ENCODE results near the gene GCLM.
A peak's percentile ranks its signal among the peaks of the same experiment; 100 is the strongest.

The GCLM gene

DNA sequence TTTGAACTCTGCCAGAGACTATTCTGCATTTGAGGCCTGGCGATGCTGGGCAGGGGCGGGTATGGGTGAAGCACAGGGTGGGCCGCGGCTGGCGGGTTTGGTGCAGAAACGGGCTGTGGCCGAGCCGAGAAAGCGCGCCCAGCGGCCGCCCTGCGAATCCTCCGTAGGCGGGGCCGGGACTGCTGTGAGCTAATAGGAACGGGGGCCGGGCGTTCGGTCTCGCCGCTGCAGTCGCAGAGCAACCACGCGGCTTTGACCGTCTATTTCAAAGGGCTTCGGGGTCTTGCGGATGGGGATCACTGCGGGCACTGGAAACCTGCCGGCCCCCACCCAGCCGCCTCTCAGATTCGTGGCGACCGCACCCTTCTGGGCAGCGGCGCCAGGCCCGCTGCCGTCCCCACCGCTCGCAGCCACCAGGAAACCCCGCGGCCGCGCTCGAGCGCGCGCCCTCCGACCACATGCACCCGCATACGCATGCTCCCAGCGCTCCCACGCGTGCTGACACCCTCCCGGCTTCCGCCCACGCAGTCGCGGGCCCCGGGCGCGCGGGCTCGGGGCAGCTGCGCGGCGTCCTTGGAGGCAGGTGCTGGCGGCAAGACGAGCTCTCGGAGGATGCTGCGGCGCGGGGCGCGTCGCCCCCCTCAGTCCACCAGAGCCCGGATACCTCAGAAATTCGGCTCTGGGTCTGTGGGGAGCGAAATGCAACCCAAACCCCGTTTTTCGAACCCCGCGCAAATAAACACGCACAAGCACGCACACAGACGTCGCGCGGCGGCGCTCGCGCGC, 62.8 kb downstream of the GCLM start:
- DNase-seq: peak; percentile 66 to 80

DNA sequence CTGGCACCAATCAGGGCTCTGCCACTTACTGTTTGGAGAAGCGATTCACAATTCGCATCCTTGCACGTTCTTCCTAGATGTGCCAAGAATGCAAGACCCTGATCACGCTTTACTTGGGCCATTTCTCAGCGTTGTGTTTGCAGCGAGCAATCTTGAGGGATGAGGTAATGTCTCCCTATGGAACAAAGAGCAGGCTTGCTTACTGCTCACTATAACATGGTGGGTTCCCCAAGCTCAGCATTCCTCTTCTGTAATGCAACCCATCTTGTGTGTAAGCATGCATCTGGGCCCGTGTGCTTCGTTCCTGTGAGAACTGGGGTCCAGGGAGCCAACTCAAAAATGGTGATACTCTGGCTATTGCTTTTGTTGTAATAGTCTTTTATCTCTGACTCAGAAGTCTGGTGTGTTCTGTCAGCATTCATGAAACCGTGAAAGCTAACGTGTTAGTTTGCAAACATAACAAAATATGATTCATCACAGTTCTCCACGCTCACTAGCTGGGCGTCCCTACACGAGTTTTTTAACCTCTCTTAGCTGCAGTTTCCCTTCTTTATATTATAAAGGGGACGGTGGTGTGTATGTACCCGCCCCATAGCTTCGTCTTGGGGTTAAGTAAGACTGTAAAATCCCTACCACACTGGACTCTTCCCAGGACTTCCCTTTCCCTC, 63.6 kb downstream of the GCLM start:
- no peak for DNase-seq

DNA sequence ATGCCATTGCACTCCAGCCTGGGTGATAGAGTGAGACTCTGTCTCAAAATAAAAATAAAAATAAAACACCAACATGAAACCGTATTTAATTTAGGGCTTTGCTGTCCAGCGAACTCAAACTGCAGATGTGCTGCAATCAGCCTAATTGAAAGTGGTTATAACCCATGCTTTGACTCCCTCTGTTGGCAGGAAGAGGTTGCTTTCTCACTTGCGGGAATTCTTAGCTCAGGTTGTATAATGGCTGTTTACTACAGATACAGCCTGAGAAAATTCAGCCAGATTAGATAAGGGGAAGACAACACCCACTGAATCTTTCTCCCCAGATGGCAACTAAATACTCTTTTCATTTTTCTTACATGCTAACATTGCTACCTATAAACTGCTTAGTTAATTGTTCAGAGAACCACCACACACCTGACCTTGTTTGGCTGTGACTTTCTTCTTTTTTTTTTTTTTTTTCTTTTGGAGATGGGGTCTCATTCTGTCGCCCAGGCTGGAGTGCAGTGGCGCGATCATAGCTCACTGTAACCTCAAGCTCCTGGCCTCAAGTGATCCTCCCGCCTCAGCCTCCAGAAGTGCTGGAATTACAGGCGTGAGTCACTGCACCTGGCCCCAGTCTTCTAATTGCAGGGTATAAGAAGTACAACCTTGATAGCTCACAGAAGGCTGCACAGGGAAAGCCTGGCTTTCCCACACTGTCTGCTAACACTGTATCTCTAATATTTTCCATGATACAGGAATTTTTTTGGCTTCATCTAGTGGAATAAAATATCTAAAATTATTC, 64.8 kb downstream of the GCLM start:
- peak; percentile 27 to 78 for DNase-seq

DNA sequence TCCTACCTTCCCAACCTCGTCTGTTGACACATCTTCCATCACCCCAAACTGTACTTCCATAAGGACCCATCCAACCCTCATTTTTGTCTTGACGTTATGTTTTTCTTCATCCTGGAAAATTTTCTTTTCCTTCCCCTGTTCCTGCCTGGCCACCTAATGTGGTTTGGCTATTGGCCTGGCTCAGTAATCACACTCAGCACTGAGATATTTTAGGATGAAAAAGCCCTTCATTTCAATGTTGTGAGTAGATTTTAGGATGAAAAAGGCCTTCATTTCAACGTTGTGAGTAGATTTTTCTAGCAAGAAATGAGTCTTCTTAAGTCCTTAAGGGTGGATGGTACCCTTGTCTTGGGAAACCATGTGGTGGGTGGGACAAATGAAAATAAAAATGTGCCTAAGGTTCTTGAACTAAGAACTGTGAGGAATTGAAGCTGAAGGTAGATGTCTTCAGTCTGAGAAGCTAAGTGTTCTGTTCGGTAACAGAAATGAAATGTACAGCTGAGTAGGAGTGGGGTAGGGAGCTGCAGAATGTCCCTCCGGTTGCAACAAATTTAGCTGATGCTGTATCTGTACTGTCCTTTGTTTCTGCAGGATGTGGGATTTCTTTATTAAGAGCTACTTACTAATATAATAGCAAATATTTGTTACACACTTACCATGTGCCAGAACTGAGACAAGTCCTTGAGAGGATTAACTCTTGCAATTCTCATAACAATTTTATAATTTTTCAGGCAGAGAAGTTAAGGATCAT, 66.3 kb downstream of the GCLM start:
- no peak for DNase-seq

DNA sequence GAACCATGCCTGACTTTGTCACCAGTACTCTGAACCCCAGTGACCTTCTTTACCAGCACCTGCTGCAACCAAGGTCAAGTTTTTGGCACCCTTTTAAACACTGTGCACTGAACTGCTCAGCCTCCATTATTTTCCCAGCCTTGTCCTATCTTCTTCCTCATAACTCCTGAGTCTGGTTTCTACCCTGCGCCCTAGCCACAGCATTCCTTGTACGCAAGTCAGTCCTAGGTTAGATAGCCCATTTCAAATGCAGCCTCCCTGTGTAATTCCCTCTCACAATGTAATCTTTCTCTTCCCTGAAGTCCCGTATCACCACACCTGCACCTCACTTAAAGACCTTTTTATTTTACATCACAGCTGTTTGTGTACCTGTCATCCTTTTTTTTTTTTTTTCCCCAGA, 67.5 kb downstream of the GCLM start:
- DNase-seq: no peak

DNA sequence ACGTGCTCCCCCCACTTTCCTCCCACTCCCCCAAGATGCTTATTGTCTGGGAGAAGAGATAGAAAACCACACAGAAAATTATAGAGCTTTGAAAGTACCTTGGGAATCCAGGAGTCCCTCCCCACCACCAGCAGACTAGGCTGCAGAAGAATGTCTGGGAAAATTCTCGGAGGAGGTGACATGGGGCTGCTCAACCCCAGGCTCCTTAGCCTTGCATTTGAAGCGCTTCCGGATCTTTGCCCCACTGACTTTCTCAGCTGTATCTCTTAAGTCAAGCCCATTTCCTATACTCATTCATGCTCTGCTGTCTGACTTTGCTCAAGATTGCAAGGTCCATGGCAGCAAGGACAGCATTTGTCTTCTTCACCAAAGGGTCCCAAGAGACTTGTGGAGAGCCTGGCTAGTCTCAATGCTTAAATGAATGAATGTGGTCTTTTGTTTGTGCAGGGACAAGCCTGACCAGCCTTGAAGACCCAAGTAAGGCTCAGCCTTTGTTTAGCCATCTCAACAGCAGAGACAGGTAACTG, 68.2 kb downstream of the GCLM start:
- DNase-seq: no peak

DNA sequence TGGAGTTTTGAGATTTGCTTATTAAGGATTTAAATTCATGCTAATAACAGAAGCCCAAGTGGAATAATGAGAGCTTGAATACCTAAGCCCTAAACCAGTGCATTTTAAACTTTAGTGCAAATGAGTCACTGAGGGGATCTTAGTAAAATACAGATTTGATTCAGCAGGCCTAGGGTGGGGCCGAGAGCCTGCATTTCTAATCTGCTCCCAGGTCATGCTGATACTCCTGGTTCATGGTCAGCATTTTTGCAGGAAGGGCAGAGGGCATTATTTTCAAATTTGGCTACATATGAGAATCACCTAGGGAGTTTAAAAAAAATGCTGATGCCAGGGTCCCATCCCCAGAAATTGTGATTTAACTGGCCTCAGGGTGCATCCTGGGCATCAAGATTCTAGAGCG, 69.5 kb downstream of the GCLM start:
- no peak for DNase-seq

DNA sequence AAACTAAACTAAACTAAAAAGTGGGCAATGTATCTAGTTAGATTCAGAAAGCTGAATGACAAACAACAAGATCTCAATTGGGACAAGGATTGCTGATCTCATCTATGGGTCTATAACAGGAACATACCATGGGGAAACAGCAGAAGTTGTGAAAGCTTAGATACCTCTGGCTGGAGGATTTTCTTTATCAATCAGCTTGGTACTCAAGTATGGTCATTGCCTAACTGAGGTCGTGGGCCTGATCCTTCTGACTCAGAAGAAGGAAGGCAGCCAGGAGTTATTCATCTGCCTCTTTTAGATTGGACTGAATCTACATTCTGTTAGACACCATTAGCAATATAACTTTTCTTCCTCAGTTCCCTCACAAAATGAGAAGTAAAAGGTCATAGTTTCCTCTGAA, 69.9 kb downstream of the GCLM start:
- DNase-seq: no peak

DNA sequence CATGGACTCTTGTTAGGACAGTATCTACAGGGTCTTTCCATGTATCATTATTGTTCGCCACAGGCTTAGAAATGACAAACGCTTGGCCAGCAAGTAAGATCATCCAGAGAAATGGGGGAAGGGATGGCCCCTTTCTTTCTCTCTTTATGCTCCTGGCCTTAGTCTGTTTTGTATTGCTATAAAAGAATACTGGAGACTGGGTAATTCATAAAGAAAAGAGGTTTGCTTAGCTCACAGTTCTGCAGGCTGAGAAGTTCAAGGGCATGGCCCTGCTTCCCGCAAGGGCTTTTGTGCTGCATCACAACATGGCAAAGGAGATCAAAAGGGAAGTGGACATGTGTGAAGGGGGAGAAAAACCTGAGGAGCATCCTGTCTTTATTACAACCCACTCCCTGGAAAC, 71.3 kb downstream of the GCLM start:
- DNase-seq: no peak

All from NCI-H524 (cell line).